GM12878 (cell line): ENCODE measurements around the gene LGALS3.

ENCODE experiments used
- ATF7 ChIP-seq: fragments of 450-650 bp; IDR thresholded peaks from 2 replicates; pipeline ENCODE4 v1.6.1; 2016; ENCODE audit warnings: low read depth, mild to moderate bottlenecking
- BCL11A ChIP-seq: IDR thresholded peaks from 2 replicates; pipeline ENCODE4 v1.6.1; 2011; ENCODE audit warnings: low read depth, low read length
- CHD1 ChIP-seq: IDR thresholded peaks from 2 replicates; pipeline ENCODE4 v1.6.1; 2012; ENCODE audit warnings: low read depth, low read length, improper control_type of control experiment
- EP300 ChIP-seq, 2 experiments: fragments of 150-350 bp in 1 of 2; IDR thresholded peaks; 2 replicates each; pipeline ENCODE4 v1.6.1; 2011 to 2012; ENCODE audit warnings: low read depth in 2 of 2, low read length in 2 of 2, borderline replicate concordance in 1 of 2, improper control_type of control experiment in 1 of 2, inconsistent platforms in 1 of 2; ENCODE audit not compliant: control insufficient read depth in 1 of 2
- EZH2 ChIP-seq: IDR thresholded peaks from 2 replicates; pipeline ENCODE4 v1.6.1; 2012; ENCODE audit warnings: low read depth, mild to moderate bottlenecking, control low read depth, inconsistent platforms, low read length, borderline replicate concordance; ENCODE audit not compliant: control insufficient read depth
- JUNB ChIP-seq: IDR thresholded peaks from 2 replicates; pipeline ENCODE4 v1.6.1; 2016; ENCODE audit warnings: antibody characterized with exemption, mild to moderate bottlenecking
- POLR2AphosphoS2 ChIP-seq: IDR thresholded peaks from 2 replicates; pipeline ENCODE4 v1.6.1; 2011; ENCODE audit warnings: low read depth, mild to moderate bottlenecking, low read length, improper control_type of control experiment, moderate library complexity
- POLR2AphosphoS5 ChIP-seq: IDR thresholded peaks from 2 replicates; pipeline ENCODE4 v1.6.1; 2011; ENCODE audit warnings: mild to moderate bottlenecking, low read length, inconsistent platforms
- RB1 ChIP-seq: fragments of 450-650 bp; formaldehyde crosslinking; IDR thresholded peaks from 2 replicates; pipeline ENCODE4 v1.6.1; 2017; ENCODE audit warnings: mild to moderate bottlenecking, borderline replicate concordance
- RBBP5 ChIP-seq: fragments of 200-600 bp; sonication (generic); conservative IDR thresholded peaks from 2 replicates; pipeline ENCODE4 v1.6.1; 2016
- TF ChIP-seq, protein P1 (sequence below): IDR thresholded peaks from 2 replicates; pipeline ENCODE4 v1.6.1; 2011; ENCODE audit warnings: mild to moderate bottlenecking, low read depth, low read length, moderate library complexity; ENCODE audit not compliant: insufficient replicate concordance
- TF ChIP-seq, protein P2 (sequence below), 3 experiments: IDR thresholded peaks in 2 of 3; conservative IDR thresholded peaks in 1 of 3; 2 replicates each; pipeline ENCODE4 v1.5.1; 2011; ENCODE audit warnings: low read depth in 3 of 3, low read length in 3 of 3, mild to moderate bottlenecking in 3 of 3, control low read depth in 2 of 3, moderate library complexity in 2 of 3, inconsistent platforms in 1 of 3, mixed read lengths in 1 of 3; ENCODE audit not compliant: control insufficient read depth in 2 of 3, insufficient read depth in 1 of 3; ENCODE audit errors: extremely low read depth in 1 of 3

DNA sequence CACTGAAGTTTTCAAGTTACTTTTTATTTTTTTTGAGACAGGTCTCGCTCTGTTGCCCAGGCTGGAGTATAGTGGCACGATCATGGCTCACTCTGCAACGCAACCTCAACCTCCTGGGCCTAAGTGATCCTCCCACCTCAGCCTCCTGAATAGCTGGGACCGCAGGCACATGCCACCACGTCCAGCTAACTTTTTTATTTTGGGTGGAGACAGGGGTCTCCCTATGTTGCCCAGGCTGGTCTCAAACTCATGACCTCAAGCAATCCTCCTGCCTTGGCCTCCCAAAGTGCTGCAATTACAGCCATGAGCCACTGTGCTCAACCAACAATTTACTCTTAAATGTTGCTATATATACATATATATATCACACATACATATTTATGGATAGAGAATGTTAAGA, 27.4 kb upstream of the LGALS3 start:
- TF ChIP-seq, protein P1, sequence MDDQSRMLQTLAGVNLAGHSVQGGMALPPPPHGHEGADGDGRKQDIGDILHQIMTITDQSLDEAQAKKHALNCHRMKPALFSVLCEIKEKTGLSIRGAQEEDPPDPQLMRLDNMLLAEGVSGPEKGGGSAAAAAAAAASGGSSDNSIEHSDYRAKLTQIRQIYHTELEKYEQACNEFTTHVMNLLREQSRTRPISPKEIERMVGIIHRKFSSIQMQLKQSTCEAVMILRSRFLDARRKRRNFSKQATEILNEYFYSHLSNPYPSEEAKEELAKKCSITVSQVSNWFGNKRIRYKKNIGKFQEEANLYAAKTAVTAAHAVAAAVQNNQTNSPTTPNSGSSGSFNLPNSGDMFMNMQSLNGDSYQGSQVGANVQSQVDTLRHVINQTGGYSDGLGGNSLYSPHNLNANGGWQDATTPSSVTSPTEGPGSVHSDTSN: no peak
- TF ChIP-seq JUNB (no peak), POLR2AphosphoS2 (no peak), RBBP5 (no peak), ATF7 (no peak), EP300 (IDR thresholded peaks at IDR 0.05; ENCODE audit: borderline replicate concordance in 1 of 2, control insufficient read depth in 1 of 2, low read depth in 2 of 2, low read length in 2 of 2) (no peak), POLR2AphosphoS5 (no peak), BCL11A (no peak), RB1 (no peak), CHD1 (no peak), EZH2 (no peak)
- TF ChIP-seq, protein P2, sequence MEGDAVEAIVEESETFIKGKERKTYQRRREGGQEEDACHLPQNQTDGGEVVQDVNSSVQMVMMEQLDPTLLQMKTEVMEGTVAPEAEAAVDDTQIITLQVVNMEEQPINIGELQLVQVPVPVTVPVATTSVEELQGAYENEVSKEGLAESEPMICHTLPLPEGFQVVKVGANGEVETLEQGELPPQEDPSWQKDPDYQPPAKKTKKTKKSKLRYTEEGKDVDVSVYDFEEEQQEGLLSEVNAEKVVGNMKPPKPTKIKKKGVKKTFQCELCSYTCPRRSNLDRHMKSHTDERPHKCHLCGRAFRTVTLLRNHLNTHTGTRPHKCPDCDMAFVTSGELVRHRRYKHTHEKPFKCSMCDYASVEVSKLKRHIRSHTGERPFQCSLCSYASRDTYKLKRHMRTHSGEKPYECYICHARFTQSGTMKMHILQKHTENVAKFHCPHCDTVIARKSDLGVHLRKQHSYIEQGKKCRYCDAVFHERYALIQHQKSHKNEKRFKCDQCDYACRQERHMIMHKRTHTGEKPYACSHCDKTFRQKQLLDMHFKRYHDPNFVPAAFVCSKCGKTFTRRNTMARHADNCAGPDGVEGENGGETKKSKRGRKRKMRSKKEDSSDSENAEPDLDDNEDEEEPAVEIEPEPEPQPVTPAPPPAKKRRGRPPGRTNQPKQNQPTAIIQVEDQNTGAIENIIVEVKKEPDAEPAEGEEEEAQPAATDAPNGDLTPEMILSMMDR (IDR thresholded peaks at IDR 0.05 in 2 of 3, conservative IDR thresholded peaks at IDR 0.05 in 1 of 3; ENCODE audit: control insufficient read depth in 2 of 3, extremely low read depth in 1 of 3, insufficient read depth in 1 of 3, low read depth in 3 of 3, low read length in 3 of 3): no peak
